Rectal smooth muscle tissue (tissue), 1 donor: ENCODE measurements around the gene MRI1.
"Not testable (repeated sequence)": the region's sequence is repeated elsewhere in the genome, so short reads cannot be mapped to it uniquely, and the experiment has no call there.

Source experiments
- H3K27ac ChIP-seq: one replicate; pipeline ENCODE4 v1.7.0; 2013; ENCODE audit warnings: low read depth, low read length, inconsistent platforms
- H3K27me3 ChIP-seq: one replicate; pipeline ENCODE4 v1.7.0; 2013; ENCODE audit warnings: low read length; ENCODE audit not compliant: control insufficient read depth, insufficient read depth
- H3K36me3 ChIP-seq: one replicate; pipeline ENCODE4 v1.7.0; 2013; ENCODE audit warnings: low read length; ENCODE audit not compliant: control insufficient read depth, insufficient read depth
- H3K4me1 ChIP-seq: one replicate; pipeline ENCODE4 v1.7.0; 2013; ENCODE audit warnings: low read length; ENCODE audit not compliant: control insufficient read depth, insufficient read depth
- H3K4me3 ChIP-seq: one replicate; pipeline ENCODE4 v1.7.0; 2013; ENCODE audit warnings: low read length
- H3K9ac ChIP-seq: one replicate; pipeline ENCODE4 v1.7.0; 2013; ENCODE audit warnings: low read length

The MRI1 gene

DNA sequence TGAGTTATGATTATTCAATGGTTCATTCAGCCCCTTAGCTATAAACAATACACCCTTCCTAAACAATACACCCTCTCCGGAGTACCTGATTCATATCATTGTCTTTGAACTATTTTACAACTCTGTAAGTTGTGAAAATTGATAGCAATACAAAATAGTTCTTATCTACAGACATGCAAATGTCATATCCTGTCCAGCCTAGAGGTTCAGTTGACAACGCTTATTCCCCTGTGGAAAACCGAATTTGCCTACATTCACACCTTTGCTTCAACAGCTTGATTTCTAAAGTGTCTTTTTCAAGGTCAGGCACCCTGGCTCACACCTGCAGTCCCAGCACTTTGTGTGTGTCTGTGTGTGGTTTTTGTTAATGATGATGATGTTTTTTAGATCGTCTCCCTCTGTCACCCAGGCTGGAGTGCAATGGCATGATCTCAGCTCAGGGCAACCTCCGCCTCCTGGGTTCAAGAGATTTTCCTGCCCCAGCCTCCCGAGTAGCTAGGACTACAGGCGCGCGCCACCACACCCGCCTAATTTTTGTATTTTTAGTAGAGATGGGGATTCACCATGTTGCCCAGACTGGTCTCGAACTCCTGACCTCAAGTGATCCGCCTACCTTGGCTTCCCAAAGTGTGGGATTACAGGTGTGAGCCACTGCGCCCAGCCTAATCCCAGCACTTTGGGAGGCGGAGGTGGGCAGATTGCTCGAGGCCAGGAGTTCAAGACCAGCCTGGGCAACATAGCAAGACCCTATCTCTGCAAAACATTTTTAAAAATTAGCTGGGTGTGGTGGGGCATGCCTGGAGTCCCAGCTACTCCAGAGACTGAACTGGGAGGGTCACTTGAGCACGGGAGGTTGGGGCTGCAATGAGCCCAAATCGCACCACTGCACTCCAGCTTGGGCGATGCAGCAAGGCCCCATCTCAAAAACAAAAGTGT is 19.5 kb downstream of the MRI1 start:
- Histone ChIP-seq H3K4me3 (no peak overlapping the region), H3K27ac (no peak overlapping the region), H3K4me1 (no peaks in the 10 kb centered on the region), H3K27me3 (no peaks in the 10 kb centered on the region), H3K36me3 (peaks cover 6% of the 10 kb centered on the region), H3K9ac (no peak overlapping the region)

DNA sequence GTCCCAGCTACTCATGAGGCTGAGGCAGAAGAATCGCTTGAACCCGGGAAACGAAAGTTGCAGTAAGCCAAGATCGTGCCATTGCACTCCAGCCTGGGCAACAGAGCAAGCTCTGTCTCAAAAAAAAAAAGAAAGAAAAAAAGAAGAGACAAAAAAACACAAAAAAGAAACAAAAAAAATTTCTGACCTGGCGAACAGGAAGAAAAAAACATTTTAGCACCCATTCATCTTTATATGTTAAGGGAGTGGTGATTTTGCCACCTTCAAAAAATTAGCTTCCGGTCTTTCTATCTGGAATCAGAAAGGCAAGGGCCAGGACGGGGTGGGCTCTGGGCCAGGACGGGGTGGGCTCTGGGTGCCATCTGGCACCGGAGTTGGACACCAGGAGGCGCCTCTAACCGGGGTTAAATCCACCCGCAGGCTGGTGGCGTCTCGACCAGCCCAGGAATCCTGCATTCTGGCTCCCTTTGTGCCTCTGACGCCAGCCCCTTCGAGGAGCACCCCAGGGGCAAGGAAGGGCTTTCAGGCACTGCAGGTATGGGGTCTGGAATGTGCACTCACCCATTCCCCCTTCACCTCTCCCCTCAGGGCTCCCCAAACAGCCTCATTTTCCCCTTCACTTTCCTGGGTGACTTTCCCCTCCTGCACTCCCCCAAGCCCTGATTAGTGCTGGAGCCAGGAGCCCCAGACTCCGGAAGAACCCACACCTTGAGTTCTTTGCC is 20.6 kb downstream of the MRI1 start:
- no peaks in the 10 kb centered on the region for H3K4me1 ChIP-seq
- no peak overlapping the region for H3K27ac ChIP-seq

DNA sequence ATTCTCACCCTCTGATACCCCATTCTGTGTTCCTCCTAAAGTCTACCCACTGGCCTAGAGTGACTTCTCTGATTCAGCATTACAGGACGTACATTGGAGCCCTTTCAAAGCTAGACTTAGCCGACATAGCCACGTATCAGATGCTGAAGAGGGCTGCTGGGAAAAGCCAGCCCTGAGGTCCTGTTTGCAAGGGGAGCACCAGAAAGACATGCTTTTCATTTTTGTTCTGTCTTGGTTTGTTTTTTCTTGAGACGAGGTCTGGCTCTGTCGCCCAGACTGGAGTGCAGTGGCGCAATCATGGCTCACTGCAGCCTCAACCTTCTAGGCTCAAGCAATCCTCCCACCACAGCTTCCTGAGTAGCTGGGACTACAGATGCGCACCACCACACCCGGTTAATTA is 24.7 kb downstream of the MRI1 start:
- Histone ChIP-seq H3K4me1 (no peaks in the 10 kb centered on the region), H3K27me3 (no peaks in the 10 kb centered on the region), H3K27ac (no peak overlapping the region), H3K4me3 (no peak overlapping the region), H3K36me3 (no peaks in the 10 kb centered on the region), H3K9ac (no peak overlapping the region)

More for the DNA sequence above, 20.6 kb downstream of the MRI1 start:
- no peaks in the 10 kb centered on the region for H3K27me3 ChIP-seq
- H3K9ac ChIP-seq = no peak overlapping the region
- H3K4me3 ChIP-seq = no peak overlapping the region
- H3K36me3 ChIP-seq = no peaks in the 10 kb centered on the region

DNA sequence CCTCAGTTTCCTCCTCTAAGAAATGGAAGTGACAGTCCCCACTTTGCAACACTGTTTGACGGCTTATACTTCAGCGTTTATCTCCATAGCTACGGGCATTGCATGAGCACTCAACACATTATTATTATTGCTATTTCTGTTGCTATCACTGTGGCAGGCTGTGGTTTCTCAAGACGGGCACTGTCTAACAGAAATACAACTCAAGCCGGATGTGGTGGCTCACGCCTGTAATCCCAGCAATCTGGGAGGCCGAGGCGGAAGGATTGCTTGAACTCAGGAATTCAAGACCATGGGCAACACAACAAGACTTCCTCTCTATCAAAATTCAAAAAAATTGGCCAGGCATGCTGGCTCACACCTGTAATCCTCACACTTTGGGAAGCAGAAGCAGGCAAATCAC is 26.0 kb downstream of the MRI1 start:
- Histone ChIP-seq H3K27me3 (no peaks in the 10 kb centered on the region), H3K27ac (no peak overlapping the region), H3K36me3 (no peaks in the 10 kb centered on the region), H3K9ac (no peak overlapping the region), H3K4me3 (no peak overlapping the region), H3K4me1 (peaks cover 3% of the 10 kb centered on the region)

DNA sequence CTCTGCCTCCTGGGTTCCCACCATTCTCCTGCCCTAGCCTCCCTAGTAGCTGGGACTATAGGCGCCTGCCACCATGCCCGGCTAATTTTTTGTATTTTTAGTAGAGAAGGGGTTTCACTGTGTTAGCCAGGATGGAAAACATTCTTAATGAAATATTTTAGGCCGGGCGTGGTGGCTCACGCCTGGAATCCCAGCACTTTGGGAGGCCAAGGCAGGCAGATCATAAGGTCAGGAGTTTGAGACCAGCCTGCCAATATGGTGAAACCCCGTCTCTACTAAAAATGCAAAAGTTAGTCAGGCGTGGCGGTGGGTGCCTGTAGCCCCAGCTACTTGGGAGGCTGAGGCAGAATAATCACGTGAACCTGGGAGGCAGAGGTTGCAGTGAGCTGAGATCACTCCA is 29.0 kb downstream of the MRI1 start:
- H3K4me1 ChIP-seq = peaks cover 14% of the 10 kb centered on the region

DNA sequence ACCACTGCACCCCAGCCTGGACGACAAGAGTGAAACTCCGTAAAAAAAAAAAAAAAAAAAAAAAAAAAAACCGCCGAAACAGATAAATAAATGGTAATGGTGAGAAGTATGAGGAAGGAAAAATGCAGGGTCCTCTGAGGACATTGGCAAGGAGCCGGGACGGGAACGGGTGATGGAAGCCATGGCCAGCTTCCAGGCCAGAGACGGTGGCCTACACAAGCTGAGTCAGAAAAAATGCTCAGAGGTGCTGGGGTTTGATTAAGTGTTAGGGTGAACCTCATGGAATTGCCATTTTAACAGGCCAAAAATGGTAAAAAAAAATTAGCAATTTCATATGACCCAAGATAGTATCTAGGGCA is 30.1 kb downstream of the MRI1 start:
- no peaks in the 10 kb centered on the region for H3K36me3 ChIP-seq
- peak overlapping the region; percentile 85 for H3K4me3 ChIP-seq
- H3K27ac ChIP-seq = peak overlapping the region; percentile 79
- no peaks in the 10 kb centered on the region for H3K27me3 ChIP-seq
- H3K4me1 ChIP-seq = peaks cover 14% of the 10 kb centered on the region
- peak overlapping the region; percentile 19 for H3K9ac ChIP-seq

More for the DNA sequence above, 29.0 kb downstream of the MRI1 start:
- not testable (repeated sequence) for H3K27ac ChIP-seq, H3K36me3 ChIP-seq, H3K9ac ChIP-seq, H3K27me3 ChIP-seq, H3K4me3 ChIP-seq

DNA sequence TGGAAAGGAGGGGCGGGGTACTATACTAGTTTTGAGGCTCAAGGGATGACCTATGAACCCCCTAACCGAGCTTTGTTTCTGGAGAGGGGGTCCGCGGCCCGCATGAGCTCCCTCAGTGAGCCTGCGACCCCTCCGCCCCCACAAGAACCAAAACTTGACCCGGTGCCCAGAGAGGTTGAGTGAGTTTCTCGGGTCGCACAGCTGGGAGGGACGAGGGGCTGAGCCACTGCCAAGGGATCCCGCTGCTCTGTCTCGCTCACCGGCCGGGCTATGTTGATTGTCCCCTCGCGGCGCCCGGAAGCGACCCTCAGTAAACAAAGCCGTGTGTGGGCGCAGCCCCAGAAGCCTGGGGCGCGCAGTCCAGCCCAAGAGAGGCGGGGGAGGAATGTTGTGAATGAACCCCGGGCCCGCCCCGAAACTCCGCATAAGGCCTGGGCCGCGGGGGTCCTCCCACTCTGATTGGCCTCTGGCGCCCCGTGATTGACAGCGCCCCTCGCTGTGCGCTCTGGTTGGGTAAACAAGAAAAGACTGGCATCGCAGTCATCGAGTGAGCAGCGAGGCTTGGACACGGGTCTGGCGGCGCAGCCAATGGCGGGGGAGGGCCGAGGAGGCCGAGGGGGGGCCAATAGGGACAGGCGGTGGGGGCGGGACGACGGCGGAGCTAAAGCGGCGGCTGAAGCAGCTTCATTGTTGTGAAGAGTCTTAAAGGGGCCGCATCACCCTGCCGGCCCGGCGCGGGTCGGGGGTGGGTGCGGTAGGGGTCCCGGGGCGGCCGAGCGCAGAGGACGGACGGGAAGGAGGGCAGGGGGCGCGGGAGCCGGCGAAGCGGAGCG is 30.7 kb downstream of the MRI1 start, which contains the start of gene ZSWIM4:
Gene ZSWIM4 (plus strand): TSS at position 687 of the 833 bp plus-strand sequence. CDS start 206 bp downstream, outside the sequence.
- Histone ChIP-seq H3K4me1 (peaks cover 14% of the 10 kb centered on the region), H3K9ac (peak within 1 kb of the TSS; percentile 19), H3K4me3 (peak within 1 kb of the TSS; percentile 85), H3K36me3 (no peaks in the 10 kb centered on the region), H3K27ac (peak within 1 kb of the TSS; percentile 83), H3K27me3 (no peaks in the 10 kb centered on the region)

DNA sequence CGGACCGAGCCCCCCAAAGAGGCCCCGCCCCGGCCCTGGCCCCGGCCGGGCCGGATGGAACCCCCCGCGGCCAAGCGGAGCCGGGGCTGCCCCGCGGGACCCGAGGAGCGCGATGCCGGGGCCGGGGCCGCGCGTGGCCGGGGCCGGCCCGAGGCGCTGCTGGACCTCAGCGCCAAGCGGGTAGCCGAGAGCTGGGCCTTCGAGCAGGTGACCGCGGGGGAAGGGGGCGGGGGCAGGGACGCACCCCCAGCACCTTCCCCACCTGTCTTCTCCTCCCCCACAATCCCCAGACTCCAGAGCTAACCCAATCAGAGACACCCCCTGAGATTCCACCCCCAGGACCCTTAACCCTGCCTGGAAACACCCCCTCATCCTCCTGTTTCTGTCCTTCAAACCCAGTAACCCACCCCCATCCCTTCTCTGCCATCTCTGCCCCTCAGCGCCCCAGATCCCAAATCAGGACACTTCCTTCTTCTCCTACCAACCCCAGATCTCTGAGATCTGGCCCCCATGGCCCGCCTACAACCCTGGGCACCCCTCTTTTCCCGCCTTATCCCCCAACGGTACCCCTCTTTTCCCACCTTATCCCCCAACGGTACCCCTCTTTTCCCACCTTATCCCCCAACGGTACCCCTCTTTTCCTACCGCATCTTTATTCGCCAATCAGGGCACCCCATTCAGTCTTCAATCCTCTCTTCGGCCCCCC is 31.4 kb downstream of the MRI1 start:
- H3K27ac ChIP-seq = peak overlapping the region; percentile 83
- H3K4me1 ChIP-seq = peaks cover 14% of the 10 kb centered on the region
- H3K4me3 ChIP-seq = peak overlapping the region; percentile 72
- no peaks in the 10 kb centered on the region for H3K36me3 ChIP-seq
- H3K9ac ChIP-seq = no peak overlapping the region
- H3K27me3 ChIP-seq = no peaks in the 10 kb centered on the region

DNA sequence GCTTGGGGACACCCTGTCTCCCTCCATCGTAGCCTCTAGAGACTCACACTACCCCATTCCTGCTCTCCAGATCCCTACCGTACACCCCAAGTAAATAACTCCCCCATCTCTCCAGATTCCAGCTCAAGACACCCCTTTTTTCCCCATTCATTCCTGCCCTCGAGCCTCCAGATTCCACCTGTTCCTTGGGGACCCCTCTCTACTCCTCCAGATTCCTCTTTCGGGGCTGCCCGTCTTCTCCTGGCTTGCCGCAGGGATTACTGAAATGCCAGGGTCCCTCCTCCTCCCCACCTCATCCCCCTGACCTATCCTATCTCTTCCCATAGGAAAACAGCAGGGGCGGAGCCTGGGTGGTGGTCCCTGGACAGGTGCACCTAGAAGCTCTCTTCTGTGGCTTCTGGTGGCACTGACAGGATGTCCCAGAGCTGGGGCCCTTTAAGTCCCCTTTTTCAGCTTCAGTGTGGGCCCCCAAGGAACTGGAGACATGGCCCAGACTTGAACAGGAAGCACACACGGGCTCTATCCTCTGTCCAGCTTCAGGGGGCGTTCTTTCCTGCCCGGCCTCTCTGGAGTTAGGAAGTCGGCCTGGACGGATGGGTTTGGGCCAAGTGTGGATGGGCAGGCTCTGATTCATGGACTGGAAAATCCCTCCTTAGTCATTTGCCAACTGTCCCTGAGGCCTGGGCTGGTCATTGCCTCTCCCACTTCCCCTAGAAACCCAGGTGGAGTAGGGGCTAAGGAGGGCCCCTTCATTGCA is 32.2 kb downstream of the MRI1 start:
- Histone ChIP-seq H3K9ac (no peak overlapping the region), H3K4me1 (peaks cover 14% of the 10 kb centered on the region), H3K27ac (peak overlapping the region; percentile 34), H3K36me3 (no peaks in the 10 kb centered on the region), H3K27me3 (no peaks in the 10 kb centered on the region), H3K4me3 (peak overlapping the region; percentile 72)

DNA sequence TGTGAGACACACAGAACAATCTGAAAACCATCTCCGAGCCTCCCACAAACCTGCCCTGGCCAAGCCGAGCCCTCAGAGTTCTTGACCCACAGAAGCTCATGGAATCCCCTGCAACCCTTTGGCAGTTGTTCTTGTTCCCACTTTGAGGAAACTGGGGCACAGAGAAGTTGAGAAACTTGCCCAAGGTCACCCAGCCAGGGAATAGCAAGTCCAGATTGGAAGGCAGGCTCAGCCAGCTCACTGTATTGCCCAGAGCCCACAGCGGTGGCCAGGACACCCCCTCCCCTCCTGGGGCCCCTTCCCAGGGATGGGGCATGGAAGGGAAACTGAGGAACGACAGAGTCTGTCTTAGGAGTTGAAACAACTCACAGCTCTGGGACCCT is 32.7 kb downstream of the MRI1 start:
- no peak overlapping the region for H3K9ac ChIP-seq
- H3K27ac ChIP-seq = peak overlapping the region; percentile 34
- H3K36me3 ChIP-seq = no peaks in the 10 kb centered on the region
- H3K27me3 ChIP-seq = no peaks in the 10 kb centered on the region
- no peak overlapping the region for H3K4me3 ChIP-seq
- peaks cover 14% of the 10 kb centered on the region for H3K4me1 ChIP-seq

DNA sequence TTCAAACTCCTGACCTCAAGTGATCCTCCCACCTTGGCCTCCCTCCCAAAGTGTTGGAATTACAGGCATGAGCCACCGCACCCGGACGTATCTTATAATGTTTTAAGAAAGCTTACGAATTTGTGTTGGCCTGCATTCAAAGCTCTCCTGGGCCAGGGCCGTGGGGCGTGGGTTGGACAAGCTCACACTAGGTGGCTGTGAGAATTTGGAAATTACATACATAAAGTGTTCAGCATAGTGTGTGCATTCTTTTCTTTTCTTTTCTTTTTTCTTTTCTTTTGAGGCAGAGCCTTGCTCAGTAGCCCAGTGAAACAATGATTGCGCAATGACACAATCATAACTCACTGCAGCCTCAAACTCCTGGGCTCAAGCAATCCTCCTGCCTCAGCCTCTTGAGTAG is 33.5 kb downstream of the MRI1 start:
- no peak overlapping the region for H3K27ac ChIP-seq

More for the DNA sequence above, 33.5 kb downstream of the MRI1 start:
- Histone ChIP-seq H3K27me3 (no peaks in the 10 kb centered on the region), H3K4me1 (peaks cover 14% of the 10 kb centered on the region), H3K9ac (no peak overlapping the region), H3K36me3 (no peaks in the 10 kb centered on the region), H3K4me3 (no peak overlapping the region)
